NB4 (cell line): ENCODE data around the gene MMP2.

Source experiments
- DNase-seq: peaks from one replicate; pipeline ENCODE4 v3.0.0; 2010; ENCODE audit warnings: low read depth
- H3K4me3 ChIP-seq: one replicate; pipeline ENCODE4 v1.5.1; 2011; ENCODE audit warnings: mild to moderate bottlenecking, low read depth, low read length, moderate library complexity
- MYC ChIP-seq: IDR thresholded peaks from 2 replicates; pipeline ENCODE4 v1.6.1; 2011; ENCODE audit warnings: low read depth, low read length
- POLR2A ChIP-seq: IDR thresholded peaks from 2 replicates; pipeline ENCODE4 v1.6.1; 2011; ENCODE audit warnings: mild to moderate bottlenecking; ENCODE audit not compliant: insufficient read length; ENCODE audit errors: extremely low read depth
- TF ChIP-seq, protein P1 (sequence below): IDR thresholded peaks from 2 replicates; pipeline ENCODE4 v1.6.1; 2011; ENCODE audit warnings: low read depth, low read length
- TF ChIP-seq, protein P2 (sequence below): IDR thresholded peaks from one replicate; pipeline ENCODE4 v1.5.1; 2012; ENCODE audit warnings: low read depth, low read length

Gene MMP2

DNA sequence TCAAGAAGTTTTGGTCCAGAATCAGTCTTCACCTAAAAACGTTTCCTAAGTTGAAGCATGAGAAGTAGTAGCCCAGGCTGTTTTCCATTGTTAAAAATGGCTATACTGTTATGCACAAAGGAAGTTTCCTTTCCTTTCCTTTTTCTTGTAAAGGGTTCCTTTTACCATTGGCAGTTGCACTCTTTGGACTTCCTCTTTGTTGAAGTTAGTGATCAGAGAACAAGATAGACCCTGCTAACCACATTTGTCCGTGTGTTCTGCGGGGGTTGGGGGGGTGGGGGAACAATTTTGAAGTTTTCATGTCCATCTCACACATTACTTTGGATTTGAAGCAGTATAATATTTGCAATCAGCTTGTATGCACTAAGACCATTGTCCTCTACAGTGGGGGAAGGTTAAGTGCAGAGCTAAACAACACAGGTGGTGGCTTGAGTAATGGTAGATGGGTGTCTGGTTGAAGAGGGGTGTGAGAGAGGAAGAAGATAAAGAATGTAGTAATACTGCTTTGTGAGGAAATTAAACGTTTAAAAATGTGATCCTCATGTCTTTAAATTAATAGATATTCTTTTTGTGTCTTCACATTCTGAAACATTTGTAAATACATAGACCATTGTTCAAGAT, 31.3 kb downstream of the MMP2 start:
- TF ChIP-seq POLR2A (no peak), MYC (0 out of 2 replicates have a peak, but pooled peaks have one; percentile 34)
- TF ChIP-seq, protein P1, sequence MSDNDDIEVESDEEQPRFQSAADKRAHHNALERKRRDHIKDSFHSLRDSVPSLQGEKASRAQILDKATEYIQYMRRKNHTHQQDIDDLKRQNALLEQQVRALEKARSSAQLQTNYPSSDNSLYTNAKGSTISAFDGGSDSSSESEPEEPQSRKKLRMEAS: peak; percentile 37; the same call in 1 of the 2 replicates
- TF ChIP-seq, protein P2, sequence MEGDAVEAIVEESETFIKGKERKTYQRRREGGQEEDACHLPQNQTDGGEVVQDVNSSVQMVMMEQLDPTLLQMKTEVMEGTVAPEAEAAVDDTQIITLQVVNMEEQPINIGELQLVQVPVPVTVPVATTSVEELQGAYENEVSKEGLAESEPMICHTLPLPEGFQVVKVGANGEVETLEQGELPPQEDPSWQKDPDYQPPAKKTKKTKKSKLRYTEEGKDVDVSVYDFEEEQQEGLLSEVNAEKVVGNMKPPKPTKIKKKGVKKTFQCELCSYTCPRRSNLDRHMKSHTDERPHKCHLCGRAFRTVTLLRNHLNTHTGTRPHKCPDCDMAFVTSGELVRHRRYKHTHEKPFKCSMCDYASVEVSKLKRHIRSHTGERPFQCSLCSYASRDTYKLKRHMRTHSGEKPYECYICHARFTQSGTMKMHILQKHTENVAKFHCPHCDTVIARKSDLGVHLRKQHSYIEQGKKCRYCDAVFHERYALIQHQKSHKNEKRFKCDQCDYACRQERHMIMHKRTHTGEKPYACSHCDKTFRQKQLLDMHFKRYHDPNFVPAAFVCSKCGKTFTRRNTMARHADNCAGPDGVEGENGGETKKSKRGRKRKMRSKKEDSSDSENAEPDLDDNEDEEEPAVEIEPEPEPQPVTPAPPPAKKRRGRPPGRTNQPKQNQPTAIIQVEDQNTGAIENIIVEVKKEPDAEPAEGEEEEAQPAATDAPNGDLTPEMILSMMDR: no peak
- H3K4me3 ChIP-seq: peak overlapping the region; percentile 66
- peak; percentile 83 for DNase-seq

DNA sequence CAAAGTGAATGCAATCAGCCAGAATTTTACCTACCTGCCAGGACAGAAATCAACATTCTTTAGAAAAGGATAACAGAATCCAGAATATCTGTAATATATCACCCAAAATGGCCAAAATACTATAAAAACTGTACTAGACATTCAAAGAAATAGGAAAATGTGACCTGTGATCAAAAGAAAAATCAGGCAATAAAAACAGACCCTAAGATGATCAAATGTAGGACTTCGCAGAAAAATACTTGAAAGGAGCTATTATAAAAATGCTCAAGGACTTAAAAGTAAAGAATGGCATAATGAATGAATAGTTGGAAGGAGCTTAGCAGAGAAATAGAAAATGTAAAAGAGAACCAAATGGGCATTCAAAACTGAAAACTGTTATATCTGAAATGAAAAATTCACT, 33.9 kb downstream of the MMP2 start:
- TF ChIP-seq MYC (no peak), POLR2A (no peak)
- TF ChIP-seq, protein P1: no peak
- TF ChIP-seq, protein P2: no peak
- no peak overlapping the region for H3K4me3 ChIP-seq
- no peak for DNase-seq

DNA sequence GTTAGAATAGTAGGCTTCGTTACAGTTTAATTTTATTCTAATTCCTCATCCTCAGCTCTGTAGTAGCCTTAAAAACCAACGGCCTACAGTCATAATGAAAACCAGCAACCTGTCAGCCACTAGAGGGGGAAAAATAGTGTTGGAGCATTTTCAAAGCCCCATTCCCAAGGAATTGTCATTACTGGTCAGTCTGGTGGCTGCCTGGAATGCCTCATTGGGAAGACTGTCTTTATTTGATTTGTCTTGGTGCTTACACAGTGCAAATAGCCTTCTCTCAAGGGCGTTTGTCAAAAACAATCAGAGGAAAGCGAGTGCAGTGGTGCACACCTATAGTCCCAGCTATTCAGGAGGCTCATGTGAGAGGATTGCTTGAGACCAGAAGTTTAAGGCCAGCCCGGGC, 34.6 kb downstream of the MMP2 start:
- H3K4me3 ChIP-seq: no peak overlapping the region
- TF ChIP-seq, protein P1: no peak
- TF ChIP-seq MYC: no peak
- TF ChIP-seq POLR2A: no peak
- TF ChIP-seq, protein P2: no peak
- DNase-seq: no peak

DNA sequence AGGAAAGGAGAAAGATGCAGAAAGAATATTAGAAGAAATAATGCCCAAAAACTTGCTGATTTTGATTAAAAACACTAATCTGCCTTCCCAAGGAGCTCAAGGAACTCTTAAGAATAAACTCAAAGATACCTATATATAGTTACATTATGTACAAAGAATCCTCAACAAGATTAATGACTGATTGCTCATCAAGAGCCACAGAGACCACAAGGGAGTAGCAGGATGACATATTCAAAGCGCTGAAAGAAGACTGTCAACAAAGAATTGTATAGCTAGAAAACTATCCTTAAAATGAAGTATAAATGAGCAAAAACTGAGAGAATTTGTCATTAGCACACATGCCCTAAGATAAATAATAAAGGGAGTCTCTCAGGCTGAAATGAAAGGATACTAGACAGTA, 36.1 kb downstream of the MMP2 start:
- peak; percentile 16 for DNase-seq
- no peak for TF ChIP-seq POLR2A
- TF ChIP-seq MYC: no peak
- TF ChIP-seq, protein P1: no peak
- TF ChIP-seq, protein P2: no peak
- H3K4me3 ChIP-seq: no peak overlapping the region

DNA sequence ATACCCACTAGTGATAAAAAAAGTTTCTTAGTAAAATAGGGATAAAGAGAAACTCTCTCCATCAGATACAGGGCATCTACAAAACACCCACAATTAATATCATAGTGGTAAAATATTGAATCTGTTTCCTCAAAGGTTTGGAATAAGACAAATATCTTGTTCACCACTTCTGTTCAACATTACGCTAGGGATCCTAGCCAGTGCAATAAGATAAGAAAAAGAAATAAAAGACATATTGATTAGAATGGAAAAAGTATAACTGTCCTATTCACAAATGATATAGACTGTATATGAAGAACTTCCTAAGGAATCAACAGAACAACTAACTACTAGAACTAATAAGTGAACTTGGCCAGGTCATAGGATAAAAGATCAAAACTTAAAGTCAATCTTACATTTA, 42.8 kb downstream of the MMP2 start:
- H3K4me3 ChIP-seq: no peak overlapping the region
- DNase-seq: no peak
- TF ChIP-seq POLR2A (no peak), MYC (no peak)
- TF ChIP-seq, protein P2: no peak
- TF ChIP-seq, protein P1: no peak
